ENCODE data around the gene NEO1. TPM values are rescaled to one million over a fixed set of nuclear protein-coding genes. Genes with fewer than 3 reads are reported as not detected.

Gene NEO1
- total RNA-seq, 1 experiment from 2014 or later = 41.8 TPM

GRCh38 chr15:73150831-73151230, 98.6 kb downstream of the NEO1 start:
- H3K4ac ChIP-seq (ENCODE audit: low read depth, low read length) = no peak overlapping the region
- no peak for DNase-seq
- H3K9ac ChIP-seq (ENCODE audit: extremely low read depth, insufficient read length, low read length) = no peak overlapping the region
- H2BK5ac ChIP-seq (ENCODE audit: insufficient read length, low read length) = no peak overlapping the region
- TF ChIP-seq, protein P1, sequence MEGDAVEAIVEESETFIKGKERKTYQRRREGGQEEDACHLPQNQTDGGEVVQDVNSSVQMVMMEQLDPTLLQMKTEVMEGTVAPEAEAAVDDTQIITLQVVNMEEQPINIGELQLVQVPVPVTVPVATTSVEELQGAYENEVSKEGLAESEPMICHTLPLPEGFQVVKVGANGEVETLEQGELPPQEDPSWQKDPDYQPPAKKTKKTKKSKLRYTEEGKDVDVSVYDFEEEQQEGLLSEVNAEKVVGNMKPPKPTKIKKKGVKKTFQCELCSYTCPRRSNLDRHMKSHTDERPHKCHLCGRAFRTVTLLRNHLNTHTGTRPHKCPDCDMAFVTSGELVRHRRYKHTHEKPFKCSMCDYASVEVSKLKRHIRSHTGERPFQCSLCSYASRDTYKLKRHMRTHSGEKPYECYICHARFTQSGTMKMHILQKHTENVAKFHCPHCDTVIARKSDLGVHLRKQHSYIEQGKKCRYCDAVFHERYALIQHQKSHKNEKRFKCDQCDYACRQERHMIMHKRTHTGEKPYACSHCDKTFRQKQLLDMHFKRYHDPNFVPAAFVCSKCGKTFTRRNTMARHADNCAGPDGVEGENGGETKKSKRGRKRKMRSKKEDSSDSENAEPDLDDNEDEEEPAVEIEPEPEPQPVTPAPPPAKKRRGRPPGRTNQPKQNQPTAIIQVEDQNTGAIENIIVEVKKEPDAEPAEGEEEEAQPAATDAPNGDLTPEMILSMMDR (conservative IDR thresholded peaks at IDR 0.05) = no peak
- no peak overlapping the region for H3K27ac ChIP-seq (ENCODE audit: insufficient read length, low read depth, low read length)
- H2BK20ac ChIP-seq (ENCODE audit: low read depth, low read length, poor library complexity, severe bottlenecking) = no peak overlapping the region
- no peak overlapping the region for H3K23ac ChIP-seq (ENCODE audit: insufficient read length, low read depth, low read length)
- no peaks in the 10 kb centered on the region for H4K20me1 ChIP-seq (ENCODE audit: control insufficient read depth, insufficient read depth, insufficient read length)
- H3K79me1 ChIP-seq (ENCODE audit: insufficient read depth, low read depth, low read length, poor library complexity, severe bottlenecking) = no peaks in the 10 kb centered on the region
- Mint-ChIP-seq H3K36me3 (ENCODE audit: insufficient read depth in 1 of 3, low read depth in 3 of 3) (peaks cover 16 to 22% (median 19%) of the 10 kb centered on the region in 3 experiments), H3K4me3 (no peak overlapping the region), H3K9me3 (peaks cover 6 to 8% of the 10 kb centered on the region in 2 experiments; a peak in 4 of 5 replicates), H3K4me1 (no peaks in the 10 kb centered on the region), H3K27me3 (ENCODE audit: low read depth) (no peaks in the 10 kb centered on the region), H3K27ac (no peak overlapping the region)
- H2AK5ac ChIP-seq (ENCODE audit: insufficient read length, low read length) = no peak overlapping the region
- no peak overlapping the region for H3T11ph ChIP-seq (ENCODE audit: low read length)
- H3K56ac ChIP-seq (ENCODE audit: insufficient read length, low read depth, low read length) = no peak overlapping the region
- H2BK120ac ChIP-seq (ENCODE audit: low read depth, low read length, poor library complexity, severe bottlenecking) = no peak overlapping the region
- H3K4me2 ChIP-seq (ENCODE audit: insufficient read depth, insufficient read length, low read length) = no peak overlapping the region
- no peaks in the 10 kb centered on the region for H3K79me2 ChIP-seq (ENCODE audit: insufficient read depth, low read length)
- H2AFZ ChIP-seq (ENCODE audit: low read length) = no peak overlapping the region
- H3K27me3 ChIP-seq (ENCODE audit: insufficient read depth, low read length) = no peaks in the 10 kb centered on the region
- no peak overlapping the region for H2BK15ac ChIP-seq (ENCODE audit: low read depth, low read length)
- H3K4me1 ChIP-seq (ENCODE audit: insufficient read depth, low read length) = no peaks in the 10 kb centered on the region
- no peak overlapping the region for H3K18ac ChIP-seq (ENCODE audit: insufficient read length, low read depth, low read length)
- no peak overlapping the region for H4K91ac ChIP-seq (ENCODE audit: insufficient read length, low read depth, low read length)
- H4K5ac ChIP-seq (ENCODE audit: insufficient read length, low read depth, low read length) = no peak overlapping the region
- no CpG with 5 or more reads among the region's 2 CpGs for WGBS (ENCODE audit: extremely low coverage, insufficient read length, low lambda C conversion rate)
- H3K14ac ChIP-seq (ENCODE audit: insufficient read depth, low read length) = no peak overlapping the region
- no peaks in the 10 kb centered on the region for H3K23me2 ChIP-seq (ENCODE audit: insufficient read length, low read depth, low read length, poor library complexity, severe bottlenecking)
- H2BK12ac ChIP-seq (ENCODE audit: insufficient read length, low read depth, low read length) = no peak overlapping the region
- H4K8ac ChIP-seq (replicated peaks; ENCODE audit: insufficient read length, low read depth, low read length) = no peak overlapping the region
- H3K9me3 ChIP-seq (ENCODE audit: control insufficient read depth, low read depth, low read length) = no peaks in the 10 kb centered on the region

All from H9 (cell line).